ENCODE results near the gene IFT22. TPM values are rescaled to one million over a fixed set of nuclear protein-coding genes. Genes with fewer than 3 reads are reported as not detected.

IFT22 gene
- total and polyA plus RNA-seq, 2 of the 8 experiments (the other 6 are each of a cell fraction or from before 2014, with no cell fraction given) = 17.7 to 18.9 TPM

DNA sequence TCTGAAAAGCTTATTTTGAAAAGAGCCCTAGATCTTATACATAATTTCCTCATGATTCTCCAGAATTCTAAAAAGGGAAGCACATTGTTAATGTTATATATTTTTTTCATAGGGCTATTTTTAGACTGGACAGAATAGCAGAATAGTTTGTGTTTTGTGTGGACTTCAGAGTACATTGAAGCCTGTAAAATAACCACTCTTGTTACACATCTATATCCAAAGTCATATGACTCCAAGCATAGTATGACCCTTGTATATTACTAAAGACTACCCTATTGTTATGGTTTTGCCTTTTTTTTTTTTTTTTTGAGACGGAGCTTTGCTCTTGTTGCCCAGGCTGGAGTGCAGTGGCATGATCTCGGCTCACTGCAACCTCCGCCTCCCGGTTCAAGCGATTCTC, 50.6 kb downstream of the IFT22 start:
- H3K36me3 ChIP-seq (ENCODE audit: control insufficient read depth in 2 of 4, insufficient read depth in 4 of 4, low read length in 3 of 4) = peaks cover 0 to 5% (median 0%) of the 10 kb centered on the region in 4 experiments; a peak in 2 of 8 replicates
- H3K27ac ChIP-seq (ENCODE audit: low read depth, low read length) = no peak overlapping the region
- H3K18ac ChIP-seq (ENCODE audit: extremely low read depth, low read length) = no peak overlapping the region
- no peak overlapping the region for H3K4ac ChIP-seq (replicated peaks; ENCODE audit: insufficient read length, low read depth, low read length)
- no peaks in the 10 kb centered on the region for H3K9me3 ChIP-seq (ENCODE audit: insufficient read depth in 2 of 2, low read depth in 1 of 2, low read length in 1 of 2)
- no peaks in the 10 kb centered on the region; the same call in 1 of the 2 replicates for H3K23me2 ChIP-seq (ENCODE audit: low read depth, low read length)
- H2BK15ac ChIP-seq (ENCODE audit: low read length) = no peak overlapping the region
- no peak overlapping the region for H3K14ac ChIP-seq (ENCODE audit: insufficient read length)
- 97% methylated on average over 4 of the region's 5 CpGs; no CpG with 5 or more reads in 1 of the 2 experiments for WGBS, 2 experiments (ENCODE audit: extremely low coverage in 1 of 2, insufficient coverage in 1 of 2, insufficient read length in 1 of 2, insufficient replicate concordance in 2 of 2, low coverage in 1 of 2, low lambda C conversion rate in 2 of 2, missing lambda C conversion rate in 1 of 2)
- no peaks in the 10 kb centered on the region for H3K27me3 ChIP-seq (replicated peaks in 1 of 4; ENCODE audit: control insufficient read depth in 3 of 4, extremely low read depth in 1 of 4, insufficient read depth in 3 of 4, low read length in 3 of 4)
- DNase-seq (ENCODE audit: low read depth in 1 of 2, low spot score in 2 of 2) (no peak), FAIRE-seq (no peak)
- CTCF ChIA-PET (ENCODE audit: partially characterized antibody) = interaction anchor here (0.6 to 1.4 kb wide), 3 partner anchors 12 to 212 kb away, joined by 4 to 5 read pairs (median 4); partner anchors contain the start of gene FIS1
- H4K91ac ChIP-seq (replicated peaks; ENCODE audit: insufficient read length, low read length) = no peak overlapping the region
- H2BK12ac ChIP-seq (ENCODE audit: low read depth, low read length) = no peak overlapping the region
- POLR2A ChIA-PET (ENCODE audit: partially characterized antibody) = interaction anchor here (0.7 to 1.5 kb wide), 3 partner anchors 11 to 17 kb away, joined by 3 to 4 read pairs (median 3); no protein-coding TSS in a partner anchor
- no peak overlapping the region for H2AK5ac ChIP-seq (ENCODE audit: low read depth, low read length)
- no peak overlapping the region for H3K4me2 ChIP-seq (ENCODE audit: insufficient read depth in 1 of 2, low read depth in 2 of 2, low read length in 2 of 2)
- no peak overlapping the region for H4K8ac ChIP-seq (ENCODE audit: extremely low read depth, insufficient read depth, low read length)
- no peak overlapping the region for H2BK120ac ChIP-seq (replicated peaks; ENCODE audit: low read depth, low read length)
- no peak for TF ChIP-seq CEBPB (IDR thresholded peaks at IDR 0.05; ENCODE audit: low read depth, low read length)
- no peak for TF ChIP-seq POU5F1 (IDR thresholded peaks at IDR 0.05; ENCODE audit: low read depth, low read length)
- TF ChIP-seq POLR2AphosphoS5 (IDR thresholded peaks at IDR 0.05; ENCODE audit: low read depth, low read length) = no peak
- TF ChIP-seq RFX5 (IDR thresholded peaks at IDR 0.05; ENCODE audit: borderline replicate concordance, low read depth, low read length) = no peak
- TF ChIP-seq TAF1 (IDR thresholded peaks at IDR 0.05; ENCODE audit: low read depth, low read length) = no peak
- TF ChIP-seq GABPA (IDR thresholded peaks at IDR 0.05; ENCODE audit: borderline replicate concordance, insufficient read depth, low read length) = no peak
- TF ChIP-seq, protein P1, sequence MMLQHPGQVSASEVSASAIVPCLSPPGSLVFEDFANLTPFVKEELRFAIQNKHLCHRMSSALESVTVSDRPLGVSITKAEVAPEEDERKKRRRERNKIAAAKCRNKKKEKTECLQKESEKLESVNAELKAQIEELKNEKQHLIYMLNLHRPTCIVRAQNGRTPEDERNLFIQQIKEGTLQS (IDR thresholded peaks at IDR 0.05; ENCODE audit: insufficient read depth, low read depth, low read length) = no peak
- TF ChIP-seq RAD21 (IDR thresholded peaks at IDR 0.05 in 1 of 2, conservative IDR thresholded peaks at IDR 0.05 in 1 of 2; ENCODE audit: low read depth in 2 of 2, low read length in 2 of 2) = no peak
- TF ChIP-seq BRCA1 (IDR thresholded peaks at IDR 0.05; ENCODE audit: low read depth, low read length) = no peak
- no peak for TF ChIP-seq SP4 (IDR thresholded peaks at IDR 0.05; ENCODE audit: low read length)
- TF ChIP-seq PHF8 (conservative IDR thresholded peaks at IDR 0.05; ENCODE audit: low read depth, low read length) = no peak
- no peak for TF ChIP-seq ASH2L (IDR thresholded peaks at IDR 0.05; ENCODE audit: low read length)
- TF ChIP-seq HDAC2 (IDR thresholded peaks at IDR 0.05; ENCODE audit: borderline replicate concordance in 1 of 2, low read depth in 2 of 2, low read length in 2 of 2) = no peak
- TF ChIP-seq CHD2 (IDR thresholded peaks at IDR 0.05; ENCODE audit: low read length) = no peak
- H3K23ac ChIP-seq (ENCODE audit: insufficient read length) = no peak overlapping the region
- H3K4me3 ChIP-seq (ENCODE audit: extremely low read depth in 1 of 4, insufficient read depth in 2 of 4, low read depth in 3 of 4, low read length in 4 of 4) = no peak overlapping the region
- no peak overlapping the region for H3K9ac ChIP-seq (replicated peaks in 1 of 4; ENCODE audit: extremely low read depth in 1 of 4, low read depth in 3 of 4, low read length in 3 of 4)
- no peak overlapping the region for H2AFZ ChIP-seq (ENCODE audit: low read length)
- no peak overlapping the region for H4K5ac ChIP-seq (ENCODE audit: insufficient read length, low read depth, low read length)
- no peak overlapping the region for H2BK5ac ChIP-seq (ENCODE audit: low read depth, low read length)
- no peaks in the 10 kb centered on the region for H3K79me2 ChIP-seq (ENCODE audit: control insufficient read depth in 1 of 2, insufficient read depth in 2 of 2, low read length in 2 of 2)
- H3K79me1 ChIP-seq (ENCODE audit: low read depth, low read length) = no peaks in the 10 kb centered on the region
- no peak overlapping the region for H3K56ac ChIP-seq (replicated peaks; ENCODE audit: insufficient read length, low read depth, low read length)
- H2BK20ac ChIP-seq (ENCODE audit: low read length) = no peak overlapping the region
- peaks cover 0 to 10% (median 6%) of the 10 kb centered on the region in 4 experiments; a peak in 3 of 7 replicates for H3K4me1 ChIP-seq (replicated peaks in 1 of 4; ENCODE audit: control insufficient read depth in 3 of 4, insufficient read depth in 4 of 4, low read length in 3 of 4)
- H4K20me1 ChIP-seq (replicated peaks in 1 of 2; ENCODE audit: control insufficient read depth in 1 of 2, insufficient read depth in 2 of 2, low read length in 2 of 2) = peaks cover 0 to 2% of the 10 kb centered on the region in 2 experiments

Measured in H1 (cell line).